AG04449 (cell line): ENCODE measurements around the gene ITPKA.
"Not testable (repeated sequence)": the region's sequence is repeated elsewhere in the genome, so short reads cannot be mapped to it uniquely, and the experiment has no call there.

Experiments used
- CTCF ChIA-PET: fragments of 350-600 bp; formaldehyde crosslinking; extraction: SDS; loops from one replicate; lab custom pipeline; 2021; ENCODE audit warnings: antibody characterized with exemption; lab: Yijun Ruan, JAX
- POLR2A ChIA-PET: fragments of 400-600, 350-600 bp; formaldehyde crosslinking; extraction: SDS; loops from one replicate; lab custom pipeline; 2020; ENCODE audit warnings: antibody characterized with exemption, inconsistent platforms; lab: Yijun Ruan, JAX
- DNase-seq: peaks from one replicate; pipeline ENCODE4 v3.0.0-alpha.2; 2010; ENCODE audit warnings: low read depth, low spot score
- H3K4me3 ChIP-seq: 2 replicates; pipeline ENCODE4 v1.5.1; 2011; ENCODE audit warnings: low read depth, mild to moderate bottlenecking, control low read depth, low read length
- CTCF ChIP-seq: IDR thresholded peaks from one replicate; pipeline ENCODE4 v1.5.1; 2011; ENCODE audit warnings: mild to moderate bottlenecking, moderate library complexity, low read length, control low read depth, inconsistent platforms; ENCODE audit not compliant: insufficient read depth; ENCODE audit errors: missing control alignments

Gene ITPKA

DNA sequence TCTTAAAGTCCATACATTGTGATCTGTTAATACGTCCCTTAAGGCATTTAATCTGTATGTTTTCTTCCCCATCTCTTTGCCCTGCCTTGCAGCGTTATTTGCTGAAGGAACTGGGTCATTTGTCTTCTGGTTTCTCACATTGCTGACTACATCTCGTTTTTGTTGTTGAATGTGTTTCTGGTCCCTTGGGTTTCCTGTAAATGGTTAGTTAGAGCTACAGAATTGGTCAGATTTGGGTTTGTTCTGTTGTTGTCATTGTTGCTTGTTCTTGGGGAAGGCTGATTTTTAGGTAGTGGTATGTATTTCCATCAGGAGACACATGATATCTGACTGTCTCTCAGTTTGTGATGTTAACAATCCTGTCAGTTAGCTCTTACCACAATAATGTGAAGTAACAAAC, 27.0 kb upstream of the ITPKA start:
- TF ChIP-seq CTCF, result no peak
- POLR2A ChIA-PET, result interaction anchor here (0.5 kb wide), 1 partner anchor 72 kb away, joined by 3 read pairs; no protein-coding TSS in a partner anchor
- CTCF ChIA-PET, result interaction anchor here (0.6 to 3.2 kb wide), 37 partner anchors 9 to 415 kb away, joined by 3 to 39 read pairs (median 5); partner anchors contain the start of genes ITPKA and MAPKBP1
- no peak for DNase-seq
- no peak overlapping the region for H3K4me3 ChIP-seq

- H3K4me3 ChIP-seq, DNase-seq, POLR2A ChIA-PET: not testable (repeated sequence)
- CTCF ChIA-PET, result interaction anchor here (1.1 to 1.3 kb wide), 2 partner anchors 9 to 10 kb away, joined by 3 to 4 read pairs; no protein-coding TSS in a partner anchor
Observed at GRCh38 chr15:41469644-41470043, 24.0 kb upstream of the ITPKA start.

GRCh38 chr15:41473418-41473817, 20.3 kb upstream of the ITPKA start:
- ChIA-PET POLR2A (no interaction called here), CTCF (no interaction called here)
- DNase-seq, result no peak

DNA sequence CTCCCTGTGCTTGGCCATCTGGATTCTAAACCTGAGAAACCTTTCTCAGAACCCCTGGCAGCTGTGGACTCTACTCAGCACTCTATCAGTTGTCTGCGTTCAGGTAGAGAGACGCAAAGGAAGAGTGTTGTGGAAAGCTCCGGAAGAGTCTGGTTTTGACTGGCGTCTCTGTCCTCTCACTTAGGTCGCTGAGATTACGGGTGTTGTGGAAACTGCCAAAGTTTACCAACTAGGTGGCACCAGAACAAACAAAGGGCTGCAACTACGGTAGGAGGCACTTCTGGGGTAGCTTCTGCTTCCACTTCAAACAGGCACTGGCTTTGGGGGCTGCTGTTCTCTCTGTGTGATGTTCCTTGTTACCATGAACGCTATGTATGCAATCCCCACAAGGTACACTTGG, 19.2 kb upstream of the ITPKA start:
- TF ChIP-seq CTCF, result no peak
- H3K4me3 ChIP-seq, result no peak overlapping the region
- POLR2A ChIA-PET, result no interaction called here
- CTCF ChIA-PET, result interaction anchor here (3.9 kb wide), 1 partner anchor 8 kb away, joined by 34 read pairs; no protein-coding TSS in a partner anchor
- DNase-seq, result no peak

More at GRCh38 chr15:41473418-41473817, 20.3 kb upstream of the ITPKA start:
- no peak overlapping the region for H3K4me3 ChIP-seq
- TF ChIP-seq CTCF, result no peak

DNA sequence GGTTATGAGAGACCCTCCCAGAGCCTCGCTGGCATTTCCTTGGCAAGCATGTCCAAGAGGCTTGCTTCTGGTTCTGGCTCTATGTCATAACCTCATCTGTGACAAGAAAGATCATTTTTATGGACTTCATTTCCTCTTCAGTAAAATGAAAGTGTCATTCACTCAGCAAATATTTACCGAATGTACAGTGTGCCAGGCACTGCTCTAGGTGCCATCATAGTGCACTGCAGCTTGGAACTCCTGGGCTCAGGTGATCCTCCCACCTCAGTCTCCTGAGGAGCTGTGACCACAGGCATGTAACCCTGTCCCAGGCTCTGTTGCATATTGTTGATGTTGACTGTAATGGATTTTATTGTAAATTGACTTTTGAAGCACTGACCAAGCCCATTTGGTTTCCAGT, 18.7 kb upstream of the ITPKA start:
- POLR2A ChIA-PET, result no interaction called here
- H3K4me3 ChIP-seq, result no peak overlapping the region
- no peak for DNase-seq
- CTCF ChIA-PET, result interaction anchor here (3.9 kb wide), 1 partner anchor 9 kb away, joined by 34 read pairs; no protein-coding TSS in a partner anchor
- TF ChIP-seq CTCF, result no peak

GRCh38 chr15:41476416-41477048, 17.1 kb upstream of the ITPKA start:
- ChIA-PET POLR2A (interaction anchor here (1.9 kb wide), 1 partner anchor 8 kb away, joined by 4 read pairs; no protein-coding TSS in a partner anchor), CTCF (interaction anchor here (0.8 to 3.9 kb wide), 2 partner anchors 10 to 12 kb away, joined by 3 to 34 read pairs; no protein-coding TSS in a partner anchor)
- no peak for TF ChIP-seq CTCF
- no peak overlapping the region for H3K4me3 ChIP-seq
- DNase-seq, result no peak
